Activated naive CD4-positive, alpha-beta T cell treated with anti-CD3 and anti-CD28 coated beads, Interleukin-2, amount 10 ng/mL, durations not matched to agents 7 days and 5 days (primary cell): ENCODE results near the gene RBMS3.
"Not testable (repeated sequence)": the region's sequence is repeated elsewhere in the genome, so short reads cannot be mapped to it uniquely, and the experiment has no call there.

Source experiments
- CTCF ChIA-PET: fragments of 350-600 bp; sonication (Branson Sonifier 250); formaldehyde crosslinking; loops from one replicate; lab custom pipeline; 2021; ENCODE audit warnings: antibody characterized with exemption; lab: Charles Lee
- DNase-seq: peaks from one replicate; pipeline ENCODE4 v3.0.0-alpha.2; 2020
- H3K27ac Mint-ChIP-seq: one replicate; pipeline ENCODE4 v1.8.0; 2021; ENCODE audit warnings: mild to moderate bottlenecking, moderate library complexity, mixed read lengths
- H3K27me3 Mint-ChIP-seq: one replicate; pipeline ENCODE4 v1.8.0; 2021; ENCODE audit warnings: mild to moderate bottlenecking, mixed read lengths
- H3K36me3 Mint-ChIP-seq: one replicate; pipeline ENCODE4 v1.8.0; 2021; ENCODE audit warnings: mixed read lengths
- H3K4me1 Mint-ChIP-seq: one replicate; pipeline ENCODE4 v1.8.0; 2021; ENCODE audit warnings: mixed read lengths
- H3K4me3 Mint-ChIP-seq: one replicate; pipeline ENCODE4 v1.8.0; 2021; ENCODE audit warnings: mild to moderate bottlenecking, moderate library complexity, mixed read lengths
- H3K9me3 Mint-ChIP-seq: one replicate; pipeline ENCODE4 v1.8.0; 2021; ENCODE audit warnings: mixed read lengths

The RBMS3 gene

DNA sequence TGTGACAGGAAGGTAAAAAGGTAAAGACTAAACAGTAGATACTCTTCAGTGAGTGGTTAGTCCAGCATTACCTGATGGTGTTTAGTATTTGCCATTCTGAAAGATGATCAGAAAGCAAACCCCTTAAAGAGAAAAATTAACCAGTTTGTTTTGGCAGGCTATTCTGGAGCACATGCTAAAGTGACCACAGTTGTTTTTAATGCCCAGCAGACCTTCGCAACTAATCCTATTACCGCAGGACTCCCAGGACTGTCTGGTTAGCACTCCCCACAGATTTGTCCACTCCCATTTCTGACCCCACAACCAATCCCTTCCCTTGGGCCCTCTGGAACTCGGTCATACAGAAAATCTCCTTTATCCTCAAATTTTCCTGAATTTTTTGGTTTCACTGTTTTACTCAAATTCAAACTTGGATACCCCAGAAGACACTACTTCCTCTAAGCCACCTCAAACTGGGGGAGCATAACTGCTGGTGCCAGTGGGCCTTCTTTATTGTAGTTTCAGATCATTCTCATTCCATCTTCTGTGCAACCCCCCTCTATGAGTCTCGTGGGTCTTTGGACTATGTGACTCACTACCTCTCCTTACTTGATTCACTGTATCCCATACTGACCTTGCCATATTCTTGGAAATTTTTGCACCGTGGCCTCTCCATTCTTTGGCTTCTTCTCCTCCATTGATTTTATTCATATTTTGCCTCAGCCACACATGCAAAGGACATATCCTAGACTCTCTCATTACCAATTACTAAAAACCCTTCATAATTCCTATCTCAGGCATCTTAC, 104.4 kb downstream of the RBMS3 start:
- Mint-ChIP-seq H3K27me3 (no peaks in the 10 kb centered on the region), H3K9me3 (peaks cover 2% of the 10 kb centered on the region), H3K4me1 (no peaks in the 10 kb centered on the region), H3K4me3 (no peak overlapping the region), H3K36me3 (no peaks in the 10 kb centered on the region), H3K27ac (no peak overlapping the region)
- CTCF ChIA-PET: no interaction called here
- no peak for DNase-seq

DNA sequence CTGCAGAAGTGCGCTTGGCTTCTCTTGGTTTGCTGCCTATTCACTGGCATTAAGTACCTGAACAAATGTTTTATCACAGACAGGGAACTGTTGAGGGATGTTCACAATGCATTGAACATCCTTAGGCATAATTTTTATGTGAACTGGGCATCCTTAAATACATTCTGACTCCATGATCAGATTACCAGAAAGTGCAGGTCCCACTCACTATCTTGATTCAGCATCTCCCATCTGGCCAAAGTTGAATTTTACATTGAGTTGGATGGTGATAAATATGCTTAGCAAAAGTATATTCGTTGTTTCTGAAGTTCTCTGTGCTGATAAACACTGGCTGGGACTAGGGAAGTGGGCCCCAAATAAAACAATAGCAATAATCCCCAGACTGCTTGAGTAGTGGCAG, 108.5 kb downstream of the RBMS3 start:
- no peak for DNase-seq
- peaks cover 2% of the 10 kb centered on the region for H3K9me3 Mint-ChIP-seq
- no peak overlapping the region for H3K4me3 Mint-ChIP-seq
- H3K4me1 Mint-ChIP-seq: no peaks in the 10 kb centered on the region
- no peaks in the 10 kb centered on the region for H3K36me3 Mint-ChIP-seq
- no peak overlapping the region for H3K27ac Mint-ChIP-seq
- no peaks in the 10 kb centered on the region for H3K27me3 Mint-ChIP-seq
- CTCF ChIA-PET: no interaction called here

DNA sequence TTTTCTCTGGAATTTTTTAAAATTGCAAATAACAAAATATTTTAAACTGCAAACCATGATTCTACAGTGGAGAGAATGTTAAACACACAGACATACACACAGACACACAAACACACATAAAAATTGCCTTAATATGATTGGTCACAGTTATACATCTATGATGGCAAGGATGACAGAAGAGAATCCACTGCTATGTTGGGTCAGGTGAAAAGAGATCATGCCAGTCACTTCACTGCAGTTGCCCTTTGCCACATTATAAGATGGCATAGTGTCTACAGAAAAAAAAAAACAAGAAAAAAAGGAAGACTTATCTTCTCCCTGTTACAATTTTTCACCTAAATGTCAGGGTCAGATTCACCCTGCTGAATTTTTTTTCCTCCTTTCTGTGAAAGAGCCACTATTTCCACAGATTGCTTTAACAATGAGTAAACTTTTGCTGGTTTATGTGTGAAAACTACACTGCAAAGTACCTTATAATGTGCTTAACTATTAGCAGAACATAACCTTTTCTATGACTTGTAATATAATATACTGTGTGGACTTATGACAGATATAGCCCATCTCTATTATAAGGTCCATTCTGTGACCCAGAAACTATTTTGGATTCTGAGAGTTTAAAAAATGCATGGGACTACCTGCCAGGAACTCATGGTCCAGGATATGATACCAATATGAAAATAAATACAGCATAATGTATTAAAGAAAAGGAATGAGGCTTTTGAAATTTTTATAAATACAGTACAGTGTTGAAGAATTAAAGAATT, 111.9 kb downstream of the RBMS3 start:
- Mint-ChIP-seq H3K36me3 (no peaks in the 10 kb centered on the region), H3K27ac (no peak overlapping the region), H3K27me3 (no peaks in the 10 kb centered on the region), H3K4me1 (no peaks in the 10 kb centered on the region), H3K4me3 (no peak overlapping the region), H3K9me3 (no peaks in the 10 kb centered on the region)
- DNase-seq: no peak
- CTCF ChIA-PET: no interaction called here

DNA sequence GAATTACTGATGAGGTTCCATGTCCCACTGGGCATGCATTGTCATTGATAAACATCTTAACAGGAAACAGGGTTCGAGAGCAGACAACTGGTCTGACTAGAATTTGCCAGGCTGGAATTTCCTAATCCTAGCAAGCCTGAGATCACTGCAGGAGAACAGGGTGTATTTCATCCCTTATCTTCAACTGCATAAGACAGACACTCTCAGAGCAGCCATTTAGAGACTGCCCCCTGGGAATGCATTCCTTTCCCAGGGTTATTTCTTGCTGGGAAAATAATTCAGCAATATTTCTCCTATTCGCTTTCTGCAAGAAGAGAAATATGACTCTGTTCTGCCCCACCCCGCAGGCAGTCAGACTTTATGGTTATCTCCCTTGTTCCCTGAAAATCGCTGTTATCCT, 113.1 kb downstream of the RBMS3 start:
- H3K9me3 Mint-ChIP-seq, DNase-seq, H3K4me3 Mint-ChIP-seq, CTCF ChIA-PET, H3K27ac Mint-ChIP-seq, H3K4me1 Mint-ChIP-seq, H3K36me3 Mint-ChIP-seq, H3K27me3 Mint-ChIP-seq: not testable (repeated sequence)

DNA sequence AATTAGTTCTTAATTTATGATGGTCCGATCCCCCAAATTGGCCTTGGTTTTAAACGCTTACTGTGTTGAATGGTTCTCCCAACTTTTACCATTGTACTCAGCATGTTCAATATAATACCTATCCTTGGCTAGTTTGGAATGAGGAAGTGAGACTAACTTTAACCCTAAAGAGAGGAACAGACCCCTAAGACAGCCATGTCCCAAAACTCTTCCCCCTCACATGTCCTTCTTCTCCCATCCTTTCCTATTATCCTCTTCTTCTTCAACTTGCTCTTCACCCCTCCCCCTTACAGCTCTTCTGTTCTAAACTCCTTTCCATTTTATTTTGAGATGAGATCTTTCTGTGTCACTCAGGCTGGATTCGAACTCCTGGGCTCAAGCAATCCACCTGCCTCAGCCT, 116.5 kb downstream of the RBMS3 start:
- H3K27ac Mint-ChIP-seq: no peak overlapping the region
- CTCF ChIA-PET: no interaction called here
- no peaks in the 10 kb centered on the region for H3K36me3 Mint-ChIP-seq
- H3K4me1 Mint-ChIP-seq: no peaks in the 10 kb centered on the region
- no peaks in the 10 kb centered on the region for H3K9me3 Mint-ChIP-seq
- H3K4me3 Mint-ChIP-seq: no peak overlapping the region
- DNase-seq: no peak
- H3K27me3 Mint-ChIP-seq: no peaks in the 10 kb centered on the region

DNA sequence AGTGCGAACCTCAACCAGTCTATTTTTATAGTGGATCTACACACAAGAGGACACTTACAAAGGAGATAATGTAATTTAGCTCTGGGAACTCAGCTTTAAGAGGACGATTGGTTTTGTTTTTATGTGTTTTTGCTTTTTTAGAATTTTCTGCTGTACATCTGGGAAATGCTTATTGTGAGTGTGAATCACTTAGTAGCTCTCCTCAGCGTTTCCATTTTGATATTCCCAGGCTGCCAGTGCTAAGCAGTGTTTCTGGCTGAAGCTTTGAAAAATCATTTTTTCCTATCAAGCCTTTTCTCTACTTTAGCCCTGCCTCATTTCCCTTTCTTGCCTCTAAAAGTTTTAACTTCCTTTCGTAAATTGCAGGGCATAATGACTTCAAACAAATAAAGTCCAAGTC, 117.9 kb downstream of the RBMS3 start:
- no peaks in the 10 kb centered on the region for H3K4me1 Mint-ChIP-seq
- no peaks in the 10 kb centered on the region for H3K36me3 Mint-ChIP-seq
- no peak overlapping the region for H3K4me3 Mint-ChIP-seq
- no peaks in the 10 kb centered on the region for H3K27me3 Mint-ChIP-seq
- H3K27ac Mint-ChIP-seq: no peak overlapping the region
- no peaks in the 10 kb centered on the region for H3K9me3 Mint-ChIP-seq
- CTCF ChIA-PET: no interaction called here
- no peak for DNase-seq

DNA sequence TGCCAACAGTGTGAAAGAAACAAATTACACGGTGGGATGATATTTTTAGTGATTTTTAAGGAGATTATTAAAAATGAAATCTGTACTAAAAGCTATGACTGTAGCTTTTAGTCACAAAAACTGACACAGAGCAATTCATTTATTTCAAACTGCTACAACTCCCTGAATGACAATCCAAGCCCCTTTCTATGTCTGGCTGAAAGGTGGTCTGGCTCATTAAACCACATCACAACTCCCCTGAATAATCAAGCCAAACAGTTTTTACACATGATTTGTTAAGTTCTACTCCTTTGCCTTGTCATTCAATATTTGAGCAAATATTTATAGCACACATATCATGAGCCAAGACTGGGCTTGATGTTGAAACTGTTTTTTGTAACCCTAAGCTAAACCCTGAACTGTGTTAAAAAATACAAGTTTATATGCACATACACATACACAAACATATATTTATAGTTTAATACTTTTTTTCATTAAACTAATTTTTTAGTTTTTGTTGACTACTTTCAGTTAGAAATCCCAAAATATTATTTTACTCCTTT, 125.5 kb downstream of the RBMS3 start:
- Mint-ChIP-seq H3K27me3 (no peaks in the 10 kb centered on the region), H3K9me3 (peaks cover 1% of the 10 kb centered on the region), H3K36me3 (no peaks in the 10 kb centered on the region), H3K4me3 (no peak overlapping the region), H3K4me1 (no peaks in the 10 kb centered on the region), H3K27ac (no peak overlapping the region)
- no peak for DNase-seq
- CTCF ChIA-PET: no interaction called here

DNA sequence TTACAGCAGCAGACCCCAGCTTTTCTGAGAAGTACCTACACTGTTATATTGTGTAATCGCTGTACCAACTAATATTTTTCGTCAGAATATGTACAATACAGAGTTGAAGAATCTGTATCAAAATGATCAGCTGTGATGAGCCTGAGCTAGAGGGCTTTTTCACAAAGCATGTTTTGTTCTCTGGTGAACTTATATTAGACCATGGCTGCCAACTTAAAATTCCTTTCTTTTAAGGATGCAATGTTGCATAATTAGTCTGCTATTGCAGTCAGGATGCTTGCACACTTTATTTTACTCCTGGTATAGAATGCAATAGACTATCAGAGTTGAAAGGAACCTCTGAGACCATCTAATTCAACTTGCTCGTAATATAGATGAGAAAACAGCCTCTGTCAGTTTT, 127.8 kb downstream of the RBMS3 start:
- no peak for DNase-seq
- no peaks in the 10 kb centered on the region for H3K27me3 Mint-ChIP-seq
- CTCF ChIA-PET: no interaction called here
- H3K27ac Mint-ChIP-seq: no peak overlapping the region
- no peak overlapping the region for H3K4me3 Mint-ChIP-seq
- H3K9me3 Mint-ChIP-seq: peaks cover 1% of the 10 kb centered on the region
- H3K36me3 Mint-ChIP-seq: no peaks in the 10 kb centered on the region
- H3K4me1 Mint-ChIP-seq: no peaks in the 10 kb centered on the region

DNA sequence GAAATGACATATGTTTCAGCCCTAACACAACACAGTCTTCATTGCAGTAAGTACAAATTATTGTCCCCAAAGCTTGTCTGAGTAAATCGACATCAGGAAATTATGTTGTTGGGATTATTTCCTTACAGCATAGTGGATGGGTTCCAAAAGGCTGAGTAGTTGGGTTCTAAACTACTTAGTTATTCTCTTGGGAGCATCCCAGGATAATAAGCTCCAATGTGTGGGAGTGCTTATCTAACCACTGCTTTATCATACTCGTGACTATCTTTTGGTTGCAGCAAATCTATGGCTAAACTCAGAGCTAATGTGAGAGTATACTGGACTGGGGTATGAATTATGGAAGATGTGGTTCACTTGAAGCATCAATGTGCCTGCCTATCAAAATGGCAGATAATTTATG, 128.5 kb downstream of the RBMS3 start:
- DNase-seq: no peak
- Mint-ChIP-seq H3K27me3 (no peaks in the 10 kb centered on the region), H3K4me1 (no peaks in the 10 kb centered on the region), H3K4me3 (no peak overlapping the region), H3K36me3 (no peaks in the 10 kb centered on the region), H3K27ac (no peak overlapping the region), H3K9me3 (peaks cover 1% of the 10 kb centered on the region)
- CTCF ChIA-PET: no interaction called here

DNA sequence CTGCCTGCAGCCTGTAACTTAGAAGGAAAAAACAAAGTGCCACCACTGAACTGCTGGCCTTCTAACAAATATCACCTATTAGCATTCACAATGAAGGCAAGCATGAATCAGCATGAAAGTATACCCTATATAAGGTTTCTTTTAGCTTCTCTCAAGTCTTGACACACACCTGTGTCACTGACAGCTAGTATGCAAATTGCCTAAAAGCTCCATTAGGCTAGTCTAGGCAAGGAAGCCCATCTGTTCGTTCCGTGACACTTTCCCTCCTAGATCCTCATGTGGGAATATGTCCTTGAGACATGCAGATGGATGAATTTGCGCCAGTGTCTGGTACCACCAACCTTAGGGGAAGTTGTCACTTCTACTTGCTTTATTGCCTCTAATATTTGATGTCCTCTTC, 129.3 kb downstream of the RBMS3 start:
- no peak for DNase-seq
- Mint-ChIP-seq H3K4me1 (no peaks in the 10 kb centered on the region), H3K4me3 (no peak overlapping the region), H3K9me3 (peaks cover 1% of the 10 kb centered on the region), H3K27ac (no peak overlapping the region), H3K36me3 (no peaks in the 10 kb centered on the region), H3K27me3 (no peaks in the 10 kb centered on the region)
- CTCF ChIA-PET: no interaction called here

DNA sequence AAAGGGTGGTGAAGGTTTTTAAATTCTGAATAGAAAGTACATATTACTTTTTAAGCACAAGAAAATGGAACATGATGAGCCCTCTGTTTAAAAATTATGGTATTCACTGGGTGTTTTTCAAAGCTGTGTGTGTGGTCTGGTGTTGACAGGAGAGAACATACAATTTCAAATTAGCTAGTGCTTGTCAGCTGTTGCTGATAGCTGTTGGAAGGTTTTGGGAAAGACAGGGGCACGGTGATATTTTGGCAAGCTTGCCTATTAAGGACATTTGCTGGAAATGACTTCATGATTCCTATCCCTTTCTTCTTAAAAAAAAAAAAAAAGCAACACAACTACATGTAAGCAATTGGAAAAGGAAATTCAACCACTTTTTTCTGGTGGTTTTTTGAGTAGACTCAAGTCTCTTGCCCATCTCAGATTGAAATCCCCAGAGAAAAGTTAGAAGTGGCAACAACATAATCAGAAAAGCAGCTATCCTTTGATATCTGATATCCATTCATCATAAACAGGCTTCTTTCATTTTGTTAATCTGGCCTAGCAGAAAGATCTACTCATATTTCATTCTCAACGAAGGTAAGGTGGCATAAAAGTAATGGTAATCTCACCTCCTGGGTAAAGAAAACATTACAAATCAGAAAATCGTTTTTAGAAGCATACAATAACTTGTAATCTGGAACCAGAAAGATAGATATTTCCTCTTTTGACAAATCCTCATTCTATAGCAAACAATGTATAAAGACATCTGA, 130.0 kb downstream of the RBMS3 start:
- Mint-ChIP-seq H3K4me3 (no peak overlapping the region), H3K4me1 (no peaks in the 10 kb centered on the region), H3K27me3 (no peaks in the 10 kb centered on the region), H3K9me3 (peaks cover 1% of the 10 kb centered on the region), H3K27ac (no peak overlapping the region), H3K36me3 (no peaks in the 10 kb centered on the region)
- DNase-seq: no peak
- CTCF ChIA-PET: no interaction called here

DNA sequence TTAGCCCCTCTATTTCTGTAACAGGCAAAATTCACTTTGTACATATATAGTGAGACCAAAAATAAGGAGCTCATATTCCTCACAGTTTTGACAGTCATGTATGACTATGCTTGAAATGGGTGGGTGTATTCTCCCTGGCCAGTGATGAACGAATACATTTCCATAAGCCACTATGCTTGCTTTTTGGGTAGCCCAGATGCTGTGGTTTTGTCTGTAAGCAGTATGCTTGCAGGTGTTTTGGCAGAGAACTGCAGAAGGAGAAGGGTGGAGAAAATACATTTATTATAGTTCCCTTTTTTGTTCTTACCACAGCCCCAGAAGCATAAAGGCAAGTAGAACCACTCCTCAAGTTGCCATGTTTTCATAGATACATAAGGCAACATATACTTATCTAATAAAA, 131.2 kb downstream of the RBMS3 start:
- CTCF ChIA-PET: no interaction called here
- Mint-ChIP-seq H3K27ac (no peak overlapping the region), H3K4me3 (no peak overlapping the region), H3K36me3 (no peaks in the 10 kb centered on the region), H3K27me3 (no peaks in the 10 kb centered on the region), H3K4me1 (no peaks in the 10 kb centered on the region), H3K9me3 (peaks cover 1% of the 10 kb centered on the region)
- no peak for DNase-seq

DNA sequence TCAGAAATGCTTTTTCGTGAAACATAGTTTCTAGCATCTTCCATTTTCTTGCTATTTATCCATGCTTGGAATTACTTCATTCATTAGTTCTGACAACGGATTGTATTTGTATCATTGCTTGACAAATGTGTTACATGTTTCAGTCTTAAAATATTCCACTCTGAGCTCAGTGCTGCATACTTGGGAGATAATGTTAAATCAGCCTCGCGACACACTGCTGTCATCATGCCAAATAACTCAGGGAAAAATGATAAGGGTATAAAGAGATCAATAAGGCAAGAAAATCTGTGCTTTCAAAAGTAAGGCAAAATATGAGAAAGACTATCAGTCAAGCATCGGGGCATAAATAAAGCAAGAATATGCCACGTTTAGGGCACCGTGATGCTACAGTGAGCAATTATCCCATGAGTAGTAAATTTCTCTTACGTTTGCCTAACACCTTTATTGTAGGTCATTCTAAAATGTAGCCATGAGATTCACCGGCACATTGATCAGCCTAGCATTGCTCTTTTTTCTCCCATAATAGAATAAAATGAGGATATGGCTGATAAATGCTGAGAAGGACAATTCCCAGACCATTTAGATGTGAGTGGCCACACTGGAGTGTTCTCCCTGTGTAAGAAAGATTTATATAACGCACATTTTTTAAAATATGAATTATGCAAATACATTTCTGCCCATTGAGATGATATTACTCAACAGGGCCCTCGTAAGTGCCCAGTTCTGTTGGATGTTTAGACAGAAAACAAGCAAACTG, 133.8 kb downstream of the RBMS3 start:
- CTCF ChIA-PET: no interaction called here
- Mint-ChIP-seq H3K9me3 (peaks cover 1% of the 10 kb centered on the region), H3K36me3 (no peaks in the 10 kb centered on the region), H3K4me3 (no peak overlapping the region), H3K27me3 (no peaks in the 10 kb centered on the region), H3K27ac (no peak overlapping the region), H3K4me1 (no peaks in the 10 kb centered on the region)
- DNase-seq: no peak
